ENCODE measurements around the gene VWF. TPM values are rescaled to one million over a fixed set of nuclear protein-coding genes. Genes with fewer than 3 reads are reported as not detected.
A peak's percentile ranks its signal among the peaks of the same experiment; 100 is the strongest.
"Not testable (repeated sequence)": the region's sequence is repeated elsewhere in the genome, so short reads cannot be mapped to it uniquely, and the experiment has no call there.

The VWF gene
- total RNA-seq, 4 donors from 2014 or later, result 21.1 to 92.5 (median 49.7) TPM

DNA sequence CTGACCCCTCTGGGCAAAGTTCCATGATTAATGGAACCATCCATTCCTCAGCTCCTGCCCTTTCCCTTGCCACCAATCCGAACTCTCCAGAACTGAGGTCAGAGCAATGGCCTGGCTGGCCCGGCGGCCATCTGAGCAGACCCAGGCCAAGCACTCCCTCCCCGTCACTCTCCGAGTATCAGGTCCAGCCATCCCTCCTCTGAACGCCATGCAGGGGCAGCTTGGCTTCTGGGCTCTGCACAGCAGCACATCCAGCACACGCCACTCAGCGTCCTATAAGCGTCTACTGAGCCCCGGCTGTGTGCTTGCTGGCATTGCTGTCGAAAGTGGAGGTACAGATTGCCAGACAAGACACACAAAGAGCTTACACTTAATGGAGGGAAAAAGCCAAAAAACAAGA is 34.3 kb upstream of the VWF start:
- WGBS, 2 donors, result 86 to 93% methylated on average over 5 to 8 of the region's 11 CpGs
- no peak overlapping the region for H3K27ac ChIP-seq
- intact Hi-C loops (cut with DNase I), result no loop called here

DNA sequence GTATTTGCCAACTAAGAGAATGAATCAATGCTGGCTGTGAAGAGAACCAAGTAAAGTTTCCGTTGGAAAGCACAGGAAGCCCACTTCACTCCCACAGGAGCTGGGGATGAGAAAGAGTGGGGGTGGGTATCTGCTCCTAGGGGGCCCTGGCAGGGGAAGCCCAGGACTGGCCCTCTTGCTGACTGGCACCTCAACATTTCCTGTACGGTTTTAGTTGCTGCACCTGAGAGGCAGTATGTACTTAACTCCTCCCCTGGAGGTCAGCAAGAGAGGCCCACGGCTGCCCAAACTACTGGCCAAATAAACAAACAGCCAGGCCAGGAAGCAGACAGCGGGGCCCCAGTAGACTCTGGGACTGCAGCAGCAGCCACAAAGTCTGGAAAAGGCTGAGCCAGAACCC is 33.8 kb upstream of the VWF start:
- Histone ChIP-seq H3K27ac (no peak overlapping the region), H3K4me3 (no peak overlapping the region), H3K9me3 (no peaks in the 10 kb centered on the region), H3K36me3 (no peaks in the 10 kb centered on the region), H3K4me1 (peaks cover 0 to 7% (median 0%) of the 10 kb centered on the region in 3 donors), H3K27me3 (no peaks in the 10 kb centered on the region)
- WGBS, 2 donors, result 50% methylated on average over 4 of the region's 4 CpGs
- no peak for DNase-seq
- intact Hi-C loops (cut with DNase I), result no loop called here
- no peak for TF ChIP-seq POLR2A (IDR thresholded peaks at IDR 0.05)
- TF ChIP-seq, protein P1, sequence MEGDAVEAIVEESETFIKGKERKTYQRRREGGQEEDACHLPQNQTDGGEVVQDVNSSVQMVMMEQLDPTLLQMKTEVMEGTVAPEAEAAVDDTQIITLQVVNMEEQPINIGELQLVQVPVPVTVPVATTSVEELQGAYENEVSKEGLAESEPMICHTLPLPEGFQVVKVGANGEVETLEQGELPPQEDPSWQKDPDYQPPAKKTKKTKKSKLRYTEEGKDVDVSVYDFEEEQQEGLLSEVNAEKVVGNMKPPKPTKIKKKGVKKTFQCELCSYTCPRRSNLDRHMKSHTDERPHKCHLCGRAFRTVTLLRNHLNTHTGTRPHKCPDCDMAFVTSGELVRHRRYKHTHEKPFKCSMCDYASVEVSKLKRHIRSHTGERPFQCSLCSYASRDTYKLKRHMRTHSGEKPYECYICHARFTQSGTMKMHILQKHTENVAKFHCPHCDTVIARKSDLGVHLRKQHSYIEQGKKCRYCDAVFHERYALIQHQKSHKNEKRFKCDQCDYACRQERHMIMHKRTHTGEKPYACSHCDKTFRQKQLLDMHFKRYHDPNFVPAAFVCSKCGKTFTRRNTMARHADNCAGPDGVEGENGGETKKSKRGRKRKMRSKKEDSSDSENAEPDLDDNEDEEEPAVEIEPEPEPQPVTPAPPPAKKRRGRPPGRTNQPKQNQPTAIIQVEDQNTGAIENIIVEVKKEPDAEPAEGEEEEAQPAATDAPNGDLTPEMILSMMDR (IDR thresholded peaks at IDR 0.05), result no peak

More for the DNA sequence above, 34.3 kb upstream of the VWF start:
- Histone ChIP-seq H3K4me3 (no peak overlapping the region), H3K27me3 (no peaks in the 10 kb centered on the region), H3K36me3 (no peaks in the 10 kb centered on the region), H3K4me1 (peaks cover 0 to 7% (median 0%) of the 10 kb centered on the region in 3 donors), H3K9me3 (no peaks in the 10 kb centered on the region)
- TF ChIP-seq, protein P1 (IDR thresholded peaks at IDR 0.05), result no peak
- no peak for TF ChIP-seq POLR2A (IDR thresholded peaks at IDR 0.05)
- DNase-seq, result no peak

DNA sequence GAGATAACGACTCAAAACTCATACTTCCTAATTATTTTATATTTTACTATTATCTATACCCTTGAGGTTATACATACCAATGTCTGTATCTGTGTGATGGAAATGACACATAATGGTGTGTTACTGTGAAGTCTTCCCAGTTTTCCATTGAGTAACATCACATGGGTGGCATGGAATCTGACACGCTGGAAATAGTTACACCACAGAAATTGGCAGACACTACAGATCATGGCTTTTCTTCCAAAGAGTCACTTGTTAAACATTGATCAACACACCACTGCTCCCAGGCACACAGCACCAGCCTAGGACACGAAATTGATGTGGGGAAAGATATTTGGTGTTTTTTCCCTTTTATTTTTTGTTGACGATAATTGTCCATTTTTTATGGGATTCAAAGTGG is 33.0 kb upstream of the VWF start:
- intact Hi-C loops (cut with DNase I), result no loop called here
- 86 to 95% methylated on average over 4 of the region's 4 CpGs for WGBS, 2 donors
- Histone ChIP-seq H3K27me3 (no peaks in the 10 kb centered on the region), H3K9me3 (no peaks in the 10 kb centered on the region), H3K27ac (no peak overlapping the region), H3K4me1 (peaks cover 0 to 7% (median 0%) of the 10 kb centered on the region in 3 donors), H3K36me3 (no peaks in the 10 kb centered on the region), H3K4me3 (no peak overlapping the region)
- no peak for TF ChIP-seq POLR2A (IDR thresholded peaks at IDR 0.05)
- TF ChIP-seq, protein P1 (IDR thresholded peaks at IDR 0.05), result no peak
- no peak for DNase-seq

DNA sequence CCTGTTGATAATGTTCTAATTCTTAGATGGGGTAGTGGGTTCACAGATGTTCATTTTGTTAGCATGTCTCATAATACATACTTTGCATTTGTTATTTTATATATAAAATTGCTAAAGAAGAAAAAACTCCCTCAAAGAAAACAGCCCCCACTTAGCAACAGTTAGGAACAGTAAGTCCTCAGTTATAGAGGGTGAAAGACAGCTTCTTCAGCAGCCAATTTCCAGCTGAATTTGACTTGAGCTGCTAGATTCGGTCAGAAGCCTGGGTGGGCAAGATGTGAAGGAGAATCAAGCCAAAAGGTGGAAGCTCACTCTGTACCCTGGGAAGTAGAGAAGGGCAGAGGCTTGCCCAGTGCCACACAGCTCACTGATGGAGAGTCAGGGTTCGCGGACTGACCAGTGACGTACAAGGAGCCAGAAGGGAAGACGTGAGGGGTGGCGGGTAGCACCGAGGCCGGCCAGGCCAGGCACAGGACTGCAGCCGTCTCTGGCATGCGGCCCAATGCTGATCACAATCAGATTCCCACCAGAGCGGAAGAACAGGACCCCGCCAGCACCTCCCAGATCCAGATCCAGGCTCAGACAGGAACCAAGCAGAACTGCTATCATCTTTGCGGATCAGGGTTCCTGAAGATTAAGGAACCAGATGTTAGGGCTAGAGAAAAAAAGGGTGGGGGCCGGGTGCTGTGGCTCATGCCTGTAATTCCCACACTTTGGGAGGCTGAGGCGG is 30.4 kb upstream of the VWF start:
- Histone ChIP-seq H3K36me3 (no peaks in the 10 kb centered on the region), H3K4me3 (no peak overlapping the region), H3K27ac (peak overlapping the region in 2 of 4 donors; percentile 26 to 58), H3K9me3 (no peaks in the 10 kb centered on the region), H3K4me1 (peaks cover 0 to 10% (median 0%) of the 10 kb centered on the region in 3 donors), H3K27me3 (no peaks in the 10 kb centered on the region)
- no peak for DNase-seq
- TF ChIP-seq, protein P1 (IDR thresholded peaks at IDR 0.05), result no peak
- TF ChIP-seq POLR2A (IDR thresholded peaks at IDR 0.05), result no peak
- 71 to 76% methylated on average over 8 to 13 of the region's 15 CpGs for WGBS, 2 donors
- intact Hi-C loops (cut with DNase I), result no loop called here

DNA sequence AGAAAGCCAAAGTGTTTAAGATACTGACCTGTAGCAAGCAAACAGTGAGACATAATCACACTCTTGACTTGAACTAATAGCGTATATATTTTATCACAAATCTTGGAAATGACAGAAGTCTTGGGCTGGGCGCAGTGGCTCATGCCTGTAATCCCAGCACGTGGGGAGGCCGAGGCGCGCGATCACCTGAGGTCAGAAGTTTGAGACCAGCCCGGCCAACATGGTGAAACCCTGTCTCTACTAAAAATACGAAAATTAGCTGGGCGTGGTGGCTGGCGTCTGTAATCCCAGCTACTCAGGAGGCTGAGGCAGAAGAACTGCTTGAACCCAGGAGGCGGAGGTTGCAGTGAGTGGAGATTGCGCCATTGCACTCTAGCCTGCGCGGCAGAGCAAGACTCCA is 24.3 kb upstream of the VWF start:
- intact Hi-C loops (cut with DNase I); DNase-seq; H3K4me3 ChIP-seq; H3K27me3 ChIP-seq; H3K36me3 ChIP-seq; H3K27ac ChIP-seq; H3K9me3 ChIP-seq; H3K4me1 ChIP-seq: not testable (repeated sequence)
- WGBS, 2 donors, result 92 to 98% methylated on average over 7 to 15 of the region's 15 CpGs
